ENCODE results near the gene DLX5.

The DLX5 gene

DNA sequence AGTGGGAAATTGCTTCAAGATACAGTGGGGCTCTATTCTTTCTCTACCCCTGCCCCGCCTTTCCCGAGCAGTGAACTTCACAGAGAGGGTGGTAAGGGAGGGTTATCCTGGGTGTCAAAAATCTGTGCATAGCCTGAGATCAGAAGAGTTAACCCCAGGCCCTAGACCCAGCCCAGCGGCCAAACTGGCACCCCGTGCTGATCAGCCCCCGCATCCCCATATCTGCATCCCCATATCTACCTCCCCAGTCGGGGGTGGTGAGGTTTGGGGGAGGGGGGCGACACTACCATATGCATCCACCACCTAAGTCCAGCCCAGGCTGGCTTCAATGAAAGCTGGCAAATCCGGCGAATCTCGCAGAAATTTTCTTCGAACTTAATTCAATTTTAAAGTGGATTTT, 26.3 kb downstream of the DLX5 start:
- TF ChIP-seq FOXP2 (optimal IDR thresholded peaks at IDR 0.05; ENCODE audit: borderline replicate concordance, extremely low read depth, extremely low read length, insufficient read depth) (no peak), POLR2AphosphoS5 (IDR thresholded peaks at IDR 0.05; ENCODE audit: low read depth, low read length) (no peak), SIN3A (IDR thresholded peaks at IDR 0.05; ENCODE audit: borderline replicate concordance, insufficient read depth, low read length) (no peak), TAF1 (IDR thresholded peaks at IDR 0.05; ENCODE audit: borderline replicate concordance, insufficient read depth, low read length) (no peak)
- TF ChIP-seq, protein P1, sequence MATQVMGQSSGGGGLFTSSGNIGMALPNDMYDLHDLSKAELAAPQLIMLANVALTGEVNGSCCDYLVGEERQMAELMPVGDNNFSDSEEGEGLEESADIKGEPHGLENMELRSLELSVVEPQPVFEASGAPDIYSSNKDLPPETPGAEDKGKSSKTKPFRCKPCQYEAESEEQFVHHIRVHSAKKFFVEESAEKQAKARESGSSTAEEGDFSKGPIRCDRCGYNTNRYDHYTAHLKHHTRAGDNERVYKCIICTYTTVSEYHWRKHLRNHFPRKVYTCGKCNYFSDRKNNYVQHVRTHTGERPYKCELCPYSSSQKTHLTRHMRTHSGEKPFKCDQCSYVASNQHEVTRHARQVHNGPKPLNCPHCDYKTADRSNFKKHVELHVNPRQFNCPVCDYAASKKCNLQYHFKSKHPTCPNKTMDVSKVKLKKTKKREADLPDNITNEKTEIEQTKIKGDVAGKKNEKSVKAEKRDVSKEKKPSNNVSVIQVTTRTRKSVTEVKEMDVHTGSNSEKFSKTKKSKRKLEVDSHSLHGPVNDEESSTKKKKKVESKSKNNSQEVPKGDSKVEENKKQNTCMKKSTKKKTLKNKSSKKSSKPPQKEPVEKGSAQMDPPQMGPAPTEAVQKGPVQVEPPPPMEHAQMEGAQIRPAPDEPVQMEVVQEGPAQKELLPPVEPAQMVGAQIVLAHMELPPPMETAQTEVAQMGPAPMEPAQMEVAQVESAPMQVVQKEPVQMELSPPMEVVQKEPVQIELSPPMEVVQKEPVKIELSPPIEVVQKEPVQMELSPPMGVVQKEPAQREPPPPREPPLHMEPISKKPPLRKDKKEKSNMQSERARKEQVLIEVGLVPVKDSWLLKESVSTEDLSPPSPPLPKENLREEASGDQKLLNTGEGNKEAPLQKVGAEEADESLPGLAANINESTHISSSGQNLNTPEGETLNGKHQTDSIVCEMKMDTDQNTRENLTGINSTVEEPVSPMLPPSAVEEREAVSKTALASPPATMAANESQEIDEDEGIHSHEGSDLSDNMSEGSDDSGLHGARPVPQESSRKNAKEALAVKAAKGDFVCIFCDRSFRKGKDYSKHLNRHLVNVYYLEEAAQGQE (IDR thresholded peaks at IDR 0.05; ENCODE audit: insufficient read depth in 1 of 2, low read depth in 2 of 2, low read length in 2 of 2), result no peak

DNA sequence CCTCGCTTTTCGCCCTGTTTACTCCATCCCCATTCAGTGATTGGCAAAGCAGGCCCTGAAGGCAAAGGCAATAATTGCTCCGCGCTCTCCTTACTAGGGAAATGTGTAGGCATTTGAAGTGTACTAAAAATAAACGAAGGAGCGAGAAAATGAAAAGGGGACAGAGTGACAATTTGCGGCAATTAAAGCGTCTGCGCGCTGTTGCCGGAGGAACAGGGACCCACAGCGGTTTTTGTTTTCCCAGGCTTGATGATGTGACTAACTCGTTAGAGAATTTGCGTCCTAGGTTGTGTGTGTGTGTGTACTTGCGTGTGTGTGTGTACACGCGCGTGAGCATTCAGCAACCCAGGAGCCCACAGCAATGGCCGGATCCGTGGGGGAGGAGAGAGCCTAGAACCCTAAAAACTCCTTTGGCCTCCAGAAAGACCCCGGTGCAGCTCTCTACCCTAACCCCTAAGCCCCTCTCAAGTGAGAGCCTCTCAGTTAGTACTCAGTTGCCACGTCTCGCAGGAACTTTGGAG, 27.1 kb downstream of the DLX5 start:
- TF ChIP-seq FOXP2 (optimal IDR thresholded peaks at IDR 0.05; ENCODE audit: borderline replicate concordance, extremely low read depth, extremely low read length, insufficient read depth) (no peak), POLR2AphosphoS5 (IDR thresholded peaks at IDR 0.05; ENCODE audit: low read depth, low read length) (no peak), SIN3A (IDR thresholded peaks at IDR 0.05; ENCODE audit: borderline replicate concordance, insufficient read depth, low read length) (no peak)

DNA sequence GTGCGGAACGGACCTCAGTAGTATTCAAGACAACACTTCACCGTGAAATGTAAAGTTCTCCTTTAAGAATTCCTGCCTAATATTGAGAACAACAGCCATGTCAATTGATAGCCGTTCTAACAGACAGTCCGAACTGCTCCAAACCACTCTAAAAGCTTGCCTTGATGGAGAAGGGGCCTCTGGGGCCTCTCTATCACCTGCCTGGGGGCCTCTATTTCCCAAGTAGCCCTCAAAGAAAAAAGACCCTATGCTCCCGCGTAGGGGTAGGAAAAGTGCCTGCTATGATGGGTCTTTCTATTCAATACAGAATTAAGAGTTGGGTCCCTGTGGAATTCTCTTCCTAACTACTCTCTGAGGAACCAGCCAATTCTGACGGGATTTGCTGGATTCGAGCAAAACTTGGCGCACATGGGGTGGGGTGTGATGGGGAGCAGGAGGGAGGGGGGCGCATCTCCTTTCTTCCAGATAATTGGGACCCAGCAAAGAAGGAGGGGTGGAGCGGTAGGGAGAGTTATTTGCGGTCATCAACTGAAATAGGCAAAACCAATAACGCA, 27.6 kb downstream of the DLX5 start:
- TF ChIP-seq SIN3A (IDR thresholded peaks at IDR 0.05; ENCODE audit: borderline replicate concordance, insufficient read depth, low read length) (no peak), TAF1 (IDR thresholded peaks at IDR 0.05; ENCODE audit: borderline replicate concordance, insufficient read depth, low read length) (no peak), FOXP2 (optimal IDR thresholded peaks at IDR 0.05; ENCODE audit: borderline replicate concordance, extremely low read depth, extremely low read length, insufficient read depth) (no peak), POLR2AphosphoS5 (IDR thresholded peaks at IDR 0.05; ENCODE audit: low read depth, low read length) (no peak)
- TF ChIP-seq, protein P1 (IDR thresholded peaks at IDR 0.05; ENCODE audit: insufficient read depth in 1 of 2, low read depth in 2 of 2, low read length in 2 of 2), result no peak

DNA sequence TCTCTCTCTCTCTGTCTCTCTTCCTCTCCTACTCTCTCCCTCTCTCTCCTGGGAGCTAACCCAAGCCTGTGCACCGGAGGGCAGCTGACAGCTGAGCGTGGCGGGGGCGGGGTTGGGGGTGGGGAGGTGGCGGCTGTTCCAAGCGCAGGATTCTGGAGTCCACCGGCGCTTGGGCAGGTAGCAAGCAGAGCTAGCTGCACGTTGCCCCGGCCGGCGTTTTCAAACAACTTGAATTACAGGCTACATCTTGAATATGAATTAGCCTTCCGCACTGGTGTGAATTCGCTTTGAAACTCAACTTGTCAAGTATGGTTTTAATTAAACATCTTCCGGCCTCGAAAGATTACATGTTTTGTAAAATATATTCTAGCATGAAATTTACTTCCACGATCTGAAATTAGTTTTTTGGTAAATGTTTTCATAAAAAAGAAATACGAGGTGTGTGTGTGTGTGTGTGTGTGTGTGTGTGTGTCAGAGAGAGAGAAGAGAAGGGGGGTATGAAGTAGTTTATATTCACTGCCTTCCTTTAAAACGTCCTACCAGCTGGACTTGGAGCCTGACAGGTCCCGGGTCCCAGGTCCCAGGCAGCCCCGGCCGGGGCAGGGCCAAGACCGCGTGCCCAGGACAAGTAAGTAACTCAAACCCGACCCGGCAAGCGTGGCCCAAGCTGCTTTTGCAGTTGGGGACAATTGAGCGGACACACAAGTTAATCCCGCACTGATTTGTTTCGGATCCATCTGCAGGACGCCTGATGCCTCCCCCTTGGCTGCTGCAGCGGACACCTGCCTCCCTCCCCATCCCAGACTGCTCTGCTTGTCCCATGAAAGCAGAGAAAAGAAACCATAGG, 28.3 kb downstream of the DLX5 start:
- TF ChIP-seq FOXP2 (optimal IDR thresholded peaks at IDR 0.05; ENCODE audit: borderline replicate concordance, extremely low read depth, extremely low read length, insufficient read depth) (no peak), TAF1 (IDR thresholded peaks at IDR 0.05; ENCODE audit: borderline replicate concordance, insufficient read depth, low read length) (no peak), POLR2AphosphoS5 (IDR thresholded peaks at IDR 0.05; ENCODE audit: low read depth, low read length) (no peak)
- TF ChIP-seq, protein P1 (IDR thresholded peaks at IDR 0.05; ENCODE audit: insufficient read depth in 1 of 2, low read depth in 2 of 2, low read length in 2 of 2), result no peak

DNA sequence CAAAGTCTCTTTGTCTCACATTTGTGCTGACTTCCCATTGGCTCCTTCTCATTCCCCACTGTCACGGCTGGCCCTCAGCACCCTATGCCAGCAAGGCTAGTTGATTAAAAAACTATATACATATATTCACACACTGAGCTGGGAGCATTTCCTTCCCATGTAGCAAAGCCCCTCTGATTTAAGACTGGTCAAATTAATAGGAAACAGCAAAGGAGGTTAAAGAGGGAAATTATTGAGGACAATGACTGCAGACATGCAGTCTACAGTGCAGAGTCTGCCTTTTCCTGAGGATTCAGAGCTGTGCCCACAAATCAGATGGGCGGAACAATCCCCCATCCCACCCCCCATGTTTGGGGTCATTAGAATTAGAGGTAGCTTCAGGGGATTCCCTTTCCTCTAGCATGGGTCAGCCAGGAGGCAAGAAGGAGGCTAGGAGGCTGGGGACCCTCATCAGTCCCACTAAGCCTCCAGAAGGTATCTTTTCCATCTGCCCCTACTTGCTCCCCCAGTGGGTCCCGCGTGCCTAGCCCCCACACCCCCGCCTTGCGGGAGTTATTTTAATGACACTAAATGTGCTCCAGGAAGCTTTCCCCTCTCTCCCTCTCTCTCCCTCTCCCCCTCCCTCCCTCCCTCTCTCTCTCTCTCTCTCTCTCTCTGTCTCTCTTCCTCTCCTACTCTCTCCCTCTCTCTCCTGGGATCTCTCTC, 29.1 kb downstream of the DLX5 start:
- TF ChIP-seq SIN3A (IDR thresholded peaks at IDR 0.05; ENCODE audit: borderline replicate concordance, insufficient read depth, low read length), result no peak
- TF ChIP-seq TAF1 (IDR thresholded peaks at IDR 0.05; ENCODE audit: borderline replicate concordance, insufficient read depth, low read length), result no peak
- no peak for TF ChIP-seq POLR2AphosphoS5 (IDR thresholded peaks at IDR 0.05; ENCODE audit: low read depth, low read length)
- TF ChIP-seq, protein P1 (IDR thresholded peaks at IDR 0.05; ENCODE audit: insufficient read depth in 1 of 2, low read depth in 2 of 2, low read length in 2 of 2), result no peak
- no peak for TF ChIP-seq FOXP2 (optimal IDR thresholded peaks at IDR 0.05; ENCODE audit: borderline replicate concordance, extremely low read depth, extremely low read length, insufficient read depth)

Data from PFSK-1 (cell line).